ENCODE measurements around the gene MB. TPM values are rescaled to one million over a fixed set of nuclear protein-coding genes. Genes with fewer than 3 reads are reported as not detected.

Gene MB
- total RNA-seq, 1 donor from 2014 or later, result not detected

DNA sequence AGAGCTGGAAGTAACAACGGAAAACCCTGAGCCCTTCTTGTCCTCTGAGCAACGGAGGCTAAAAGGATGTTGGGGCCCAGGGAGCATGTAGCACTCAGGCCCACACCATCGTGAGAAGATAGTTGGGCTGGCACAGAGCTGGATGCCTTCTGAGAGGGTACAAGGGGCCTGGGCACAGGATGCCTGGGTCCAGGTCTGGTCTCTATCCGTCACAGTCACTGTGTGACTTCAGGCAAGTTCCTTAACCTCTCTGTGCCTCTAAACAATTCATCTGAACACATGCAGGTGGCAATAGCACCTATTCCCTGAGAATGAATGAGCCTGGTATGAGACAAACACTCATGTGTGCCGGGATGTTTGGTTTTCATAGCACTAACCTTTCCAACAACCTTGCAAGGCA, 29.2 kb downstream of the MB start:
- H3K27me3 Mint-ChIP-seq (ENCODE audit: unreplicated experiment), result peaks cover 2% of the 10 kb centered on the region
- peaks cover 3% of the 10 kb centered on the region for H3K9me3 Mint-ChIP-seq (ENCODE audit: unreplicated experiment)
- H3K4me1 Mint-ChIP-seq (ENCODE audit: unreplicated experiment), result peaks cover 32% of the 10 kb centered on the region
- H3K4me3 Mint-ChIP-seq (ENCODE audit: unreplicated experiment), result no peak overlapping the region
- no peak for DNase-seq (ENCODE audit: extremely low spot score, unreplicated experiment)
- TF ChIP-seq, protein P1, sequence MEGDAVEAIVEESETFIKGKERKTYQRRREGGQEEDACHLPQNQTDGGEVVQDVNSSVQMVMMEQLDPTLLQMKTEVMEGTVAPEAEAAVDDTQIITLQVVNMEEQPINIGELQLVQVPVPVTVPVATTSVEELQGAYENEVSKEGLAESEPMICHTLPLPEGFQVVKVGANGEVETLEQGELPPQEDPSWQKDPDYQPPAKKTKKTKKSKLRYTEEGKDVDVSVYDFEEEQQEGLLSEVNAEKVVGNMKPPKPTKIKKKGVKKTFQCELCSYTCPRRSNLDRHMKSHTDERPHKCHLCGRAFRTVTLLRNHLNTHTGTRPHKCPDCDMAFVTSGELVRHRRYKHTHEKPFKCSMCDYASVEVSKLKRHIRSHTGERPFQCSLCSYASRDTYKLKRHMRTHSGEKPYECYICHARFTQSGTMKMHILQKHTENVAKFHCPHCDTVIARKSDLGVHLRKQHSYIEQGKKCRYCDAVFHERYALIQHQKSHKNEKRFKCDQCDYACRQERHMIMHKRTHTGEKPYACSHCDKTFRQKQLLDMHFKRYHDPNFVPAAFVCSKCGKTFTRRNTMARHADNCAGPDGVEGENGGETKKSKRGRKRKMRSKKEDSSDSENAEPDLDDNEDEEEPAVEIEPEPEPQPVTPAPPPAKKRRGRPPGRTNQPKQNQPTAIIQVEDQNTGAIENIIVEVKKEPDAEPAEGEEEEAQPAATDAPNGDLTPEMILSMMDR (IDR thresholded peaks at IDR 0.05), result no peak
- H3K27ac Mint-ChIP-seq (ENCODE audit: unreplicated experiment), result peak overlapping the region; percentile 39
- no peaks in the 10 kb centered on the region for H3K36me3 Mint-ChIP-seq (ENCODE audit: unreplicated experiment)

DNA sequence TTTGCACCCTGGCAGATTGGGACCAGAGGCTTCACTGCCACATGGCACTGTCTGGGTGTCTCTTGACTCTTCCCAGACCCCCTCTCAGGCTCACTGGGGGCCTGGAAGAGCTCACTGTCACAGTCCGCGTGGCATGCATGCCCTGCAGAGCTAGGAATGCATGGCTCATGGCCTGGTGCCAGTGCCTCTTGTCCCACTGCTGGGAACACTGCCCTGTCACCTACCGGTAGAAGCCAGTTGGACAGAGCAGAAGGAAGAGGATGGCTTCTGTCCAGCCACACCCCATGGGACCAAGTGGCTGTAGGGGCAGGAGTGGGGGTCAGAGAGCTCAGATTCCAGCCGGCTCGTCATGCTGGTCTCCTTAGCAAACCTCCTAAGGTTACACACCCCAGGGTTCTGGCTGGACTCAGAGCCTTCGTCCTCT, 29.7 kb downstream of the MB start:
- DNase-seq (ENCODE audit: extremely low spot score, unreplicated experiment), result no peak
- TF ChIP-seq, protein P1 (IDR thresholded peaks at IDR 0.05), result no peak
- peak overlapping the region; percentile 39 for H3K27ac Mint-ChIP-seq (ENCODE audit: unreplicated experiment)
- peaks cover 3% of the 10 kb centered on the region for H3K9me3 Mint-ChIP-seq (ENCODE audit: unreplicated experiment)
- no peak overlapping the region for H3K4me3 Mint-ChIP-seq (ENCODE audit: unreplicated experiment)
- no peaks in the 10 kb centered on the region for H3K36me3 Mint-ChIP-seq (ENCODE audit: unreplicated experiment)
- H3K27me3 Mint-ChIP-seq (ENCODE audit: unreplicated experiment), result peaks cover 2% of the 10 kb centered on the region
- H3K4me1 Mint-ChIP-seq (ENCODE audit: unreplicated experiment), result peaks cover 29% of the 10 kb centered on the region

DNA sequence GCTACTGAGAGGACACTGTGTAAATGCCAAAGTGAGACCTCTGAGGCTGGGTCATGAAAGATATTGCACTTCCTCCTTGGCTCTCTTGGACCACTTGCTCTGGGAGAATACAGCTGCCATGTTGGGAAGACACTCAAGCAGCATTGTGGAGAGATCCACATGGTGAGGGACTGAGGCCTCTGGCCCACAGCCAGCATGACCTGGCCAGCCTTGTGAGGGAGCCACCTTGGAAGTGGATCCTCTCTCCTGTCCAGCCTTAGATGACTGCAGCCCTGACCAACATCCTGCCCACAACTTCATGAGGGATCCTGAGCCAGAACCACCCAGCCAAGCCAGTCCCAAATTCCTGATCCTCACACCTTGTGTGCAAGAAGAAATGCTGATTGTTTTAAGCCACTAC, 30.4 kb downstream of the MB start:
- TF ChIP-seq, protein P1 (IDR thresholded peaks at IDR 0.05), result no peak
- Mint-ChIP-seq H3K27ac (ENCODE audit: unreplicated experiment) (no peak overlapping the region), H3K4me1 (ENCODE audit: unreplicated experiment) (peaks cover 29% of the 10 kb centered on the region), H3K4me3 (ENCODE audit: unreplicated experiment) (no peak overlapping the region), H3K36me3 (ENCODE audit: unreplicated experiment) (no peaks in the 10 kb centered on the region), H3K9me3 (ENCODE audit: unreplicated experiment) (peaks cover 3% of the 10 kb centered on the region), H3K27me3 (ENCODE audit: unreplicated experiment) (peaks cover 2% of the 10 kb centered on the region)
- DNase-seq (ENCODE audit: extremely low spot score, unreplicated experiment), result no peak

DNA sequence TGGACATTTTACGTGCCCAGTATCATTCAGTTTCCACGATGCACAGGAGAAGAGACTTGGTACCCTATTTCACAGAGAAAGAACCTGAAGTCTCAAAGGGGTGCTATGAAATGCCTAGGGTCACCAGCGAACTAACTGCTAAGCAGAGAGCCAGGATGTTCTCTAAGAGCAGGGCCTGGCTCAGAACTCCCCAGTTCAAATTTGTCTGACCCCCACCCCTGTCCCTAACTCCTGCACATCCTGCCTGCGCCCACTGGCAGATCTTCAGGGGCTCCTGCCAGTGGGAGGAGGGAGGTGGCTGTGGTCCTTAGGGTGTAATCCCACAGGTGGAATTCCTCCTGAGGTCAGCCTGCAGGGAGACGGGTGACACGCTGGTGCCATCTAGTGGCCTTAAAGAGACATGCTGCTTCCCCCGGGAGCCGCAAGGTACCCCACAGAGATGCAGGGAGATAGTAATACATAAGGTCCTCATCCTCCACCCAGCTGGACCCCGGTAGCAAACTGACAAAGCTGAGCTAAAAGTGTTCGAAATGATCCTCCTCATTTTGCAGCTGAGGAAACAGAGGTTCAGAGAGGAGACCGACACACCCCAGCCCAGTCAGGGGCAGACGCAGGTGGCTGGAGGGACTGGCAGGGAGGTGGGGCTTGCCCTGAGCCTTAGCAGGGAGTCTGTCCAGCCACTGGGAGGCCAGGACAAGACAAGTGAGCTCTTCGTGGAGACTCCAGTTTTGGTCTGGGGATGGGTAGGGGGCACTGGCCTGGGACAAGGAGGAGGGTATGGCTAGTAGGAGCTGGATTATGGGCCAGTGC, 34.1 kb downstream of the MB start:
- TF ChIP-seq, protein P1 (IDR thresholded peaks at IDR 0.05), result peak; percentile 97
- peaks cover 2% of the 10 kb centered on the region for H3K27me3 Mint-ChIP-seq (ENCODE audit: unreplicated experiment)
- no peak for DNase-seq (ENCODE audit: extremely low spot score, unreplicated experiment)
- no peak overlapping the region for H3K4me3 Mint-ChIP-seq (ENCODE audit: unreplicated experiment)
- H3K36me3 Mint-ChIP-seq (ENCODE audit: unreplicated experiment), result no peaks in the 10 kb centered on the region
- H3K27ac Mint-ChIP-seq (ENCODE audit: unreplicated experiment), result no peak overlapping the region
- peaks cover 12% of the 10 kb centered on the region for H3K4me1 Mint-ChIP-seq (ENCODE audit: unreplicated experiment)
- peaks cover 3% of the 10 kb centered on the region for H3K9me3 Mint-ChIP-seq (ENCODE audit: unreplicated experiment)

DNA sequence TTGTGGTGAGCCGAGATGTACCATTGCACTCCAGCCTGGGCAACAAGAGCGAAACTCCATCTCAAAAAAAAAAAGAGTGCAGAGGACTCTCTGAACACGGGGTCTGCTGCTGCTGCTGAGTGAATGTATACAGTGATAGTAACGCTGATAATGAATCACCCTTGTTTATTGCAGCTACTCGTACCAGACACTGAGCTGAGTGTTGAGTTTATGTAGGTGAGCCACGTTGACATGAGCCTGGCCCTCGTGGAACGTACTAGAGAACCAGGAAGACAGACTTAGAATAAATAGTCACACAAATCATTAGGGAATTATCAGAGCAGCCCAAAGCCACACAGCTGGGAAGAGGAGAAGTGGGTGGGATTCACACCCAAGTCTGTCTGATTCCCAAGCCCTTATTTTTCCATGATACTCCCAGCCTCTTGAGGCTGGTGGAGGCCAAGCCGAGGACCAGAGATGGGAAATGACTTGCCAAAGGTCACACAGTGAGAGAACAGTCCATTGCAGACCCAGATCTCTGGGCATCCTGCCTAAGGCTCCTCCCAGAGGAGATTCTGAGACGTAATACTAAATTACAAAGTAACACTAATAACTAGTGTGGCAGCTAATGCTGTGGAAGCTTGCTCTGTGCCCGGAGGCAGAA, 34.8 kb downstream of the MB start:
- Mint-ChIP-seq H3K27ac (ENCODE audit: unreplicated experiment) (no peak overlapping the region), H3K4me3 (ENCODE audit: unreplicated experiment) (no peak overlapping the region), H3K27me3 (ENCODE audit: unreplicated experiment) (peaks cover 2% of the 10 kb centered on the region), H3K36me3 (ENCODE audit: unreplicated experiment) (no peaks in the 10 kb centered on the region), H3K4me1 (ENCODE audit: unreplicated experiment) (peaks cover 5% of the 10 kb centered on the region), H3K9me3 (ENCODE audit: unreplicated experiment) (peaks cover 3% of the 10 kb centered on the region)
- DNase-seq (ENCODE audit: extremely low spot score, unreplicated experiment), result no peak
- TF ChIP-seq, protein P1 (IDR thresholded peaks at IDR 0.05), result no peak

Measured in osteocyte (in vitro differentiated cells).